NCI-H460 (cell line): Measurements from ENCODE around the gene MAD2L1. TPM values are rescaled to one million over a fixed set of nuclear protein-coding genes. Genes with fewer than 3 reads are reported as not detected.
A peak's percentile ranks its signal among the peaks of the same experiment; 100 is the strongest.

ENCODE experiments used
- DNase-seq: peaks from one replicate; pipeline ENCODE4 v3.0.0-alpha.2; 2016; ENCODE audit warnings: low read depth; ENCODE audit errors: extremely low read depth
- total RNA-seq: library from RNA; depleted of rRNA; stranded (reverse); fragments of >200 nt; shearing (Covaris generic); gene quantifications from 2 replicates; pipeline ENCODE4 v1.2.3, GENCODE V29; 2014

Gene MAD2L1
- total RNA-seq, 1 experiment from 2014 or later = 56.8 TPM

DNA sequence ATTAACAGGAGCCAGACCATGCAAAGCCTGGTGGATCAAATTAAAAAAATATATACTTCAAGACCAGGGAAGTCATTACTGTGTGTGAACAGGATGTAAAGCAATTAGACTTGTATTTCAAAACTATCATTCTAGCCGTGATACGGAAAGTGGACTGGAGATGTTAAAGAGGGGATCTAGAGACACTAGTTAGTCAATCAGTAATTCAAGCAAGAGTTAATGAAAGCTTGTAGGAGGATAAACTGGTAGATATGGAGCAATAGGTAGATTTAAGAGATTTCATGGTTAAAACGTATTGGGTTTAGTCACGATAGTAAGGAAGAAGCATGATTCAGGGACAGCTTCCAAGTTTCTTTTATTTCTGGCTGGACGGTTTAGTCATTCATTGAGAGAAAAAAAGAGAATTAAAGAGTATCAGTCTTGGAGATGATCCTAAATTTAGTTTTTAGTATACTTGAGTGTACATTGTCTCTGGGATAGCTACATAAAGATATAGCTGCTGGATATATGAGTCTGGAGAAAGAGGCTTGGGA lies 3.9 kb downstream of the MAD2L1 start:
- DNase-seq = no peak

GRCh38 chr4:120059036-120059435 lies 7.6 kb downstream of the MAD2L1 start:
- DNase-seq = no peak

- no peak for DNase-seq
Observed at GRCh38 chr4:120057416-120057815, 9.2 kb downstream of the MAD2L1 start.

DNA sequence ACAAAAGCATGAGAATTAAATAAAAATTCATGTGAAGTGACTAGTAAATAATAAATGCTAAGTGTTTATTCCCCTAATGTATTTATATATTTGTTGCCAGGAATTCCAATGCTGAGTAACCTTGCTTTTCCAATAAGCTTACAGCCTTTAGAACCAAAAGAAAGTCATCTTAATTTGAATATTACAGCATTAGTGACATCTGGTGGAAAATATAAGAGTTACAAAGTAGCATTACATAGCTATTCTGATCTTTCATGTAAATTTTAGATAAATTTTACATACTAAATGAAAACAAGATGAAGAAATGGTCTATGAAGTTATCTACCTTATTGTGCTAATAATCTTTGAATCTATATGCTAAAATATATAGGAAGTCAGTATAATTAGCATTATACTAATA lies 10.4 kb downstream of the MAD2L1 start:
- DNase-seq = no peak

GRCh38 chr4:120055795-120056194 lies 10.9 kb downstream of the MAD2L1 start:
- DNase-seq = no peak

DNA sequence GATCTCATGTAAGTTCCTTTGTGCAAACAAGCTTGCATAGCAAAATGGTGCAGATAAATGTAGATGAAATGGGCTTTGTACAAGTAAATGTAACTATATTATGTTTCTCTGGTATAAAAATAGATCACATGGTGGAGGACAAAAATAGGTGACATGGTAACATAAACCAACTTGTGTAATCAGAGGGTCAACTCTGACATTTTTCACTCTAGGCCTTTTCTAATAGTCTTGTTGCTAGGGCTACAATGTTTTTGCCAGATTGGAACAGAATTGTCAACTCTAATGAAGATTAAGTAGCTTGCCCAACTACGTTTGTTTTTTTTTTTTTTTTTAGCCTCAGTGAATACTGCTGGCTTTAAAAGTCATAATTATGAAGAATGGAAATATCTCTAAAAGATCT lies 11.5 kb downstream of the MAD2L1 start:
- DNase-seq = no peak

DNA sequence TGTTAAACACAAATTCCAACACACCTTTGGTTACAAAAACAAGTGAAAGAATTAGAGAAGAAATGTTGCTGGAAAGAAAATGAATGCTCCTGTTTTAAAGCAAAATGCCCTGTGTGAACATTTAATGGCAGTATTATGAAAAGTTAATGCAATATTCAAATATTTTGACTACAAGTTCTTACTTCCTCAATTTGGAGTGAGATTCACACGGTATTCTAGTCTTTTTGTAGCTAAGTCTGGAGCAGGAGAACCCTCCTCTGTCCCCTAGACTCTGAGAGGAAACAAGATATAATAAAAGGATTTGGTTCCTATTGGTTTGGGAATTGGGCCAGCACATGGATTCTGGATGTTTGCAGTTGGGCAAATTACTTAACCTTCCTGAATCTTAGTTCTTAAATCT lies 12.7 kb downstream of the MAD2L1 start:
- DNase-seq = no peak

DNA sequence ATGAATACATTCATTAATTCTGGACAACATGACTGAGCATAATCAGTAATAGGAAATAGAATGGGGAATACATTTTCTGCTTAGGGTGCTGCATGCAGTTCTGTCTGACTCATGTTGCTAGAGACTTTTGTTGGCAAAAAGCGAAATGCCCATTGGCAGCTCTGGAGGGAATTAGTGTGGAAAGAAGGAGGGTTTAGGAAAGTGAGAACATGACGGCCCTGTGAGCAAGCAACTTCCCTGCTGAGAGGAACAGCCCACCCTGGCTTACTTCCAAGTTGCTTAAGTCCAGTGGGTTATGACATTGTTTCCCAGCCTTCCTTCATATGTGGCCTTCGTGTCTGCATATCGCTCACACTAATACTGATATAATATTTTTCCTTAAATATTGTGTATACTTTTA lies 13.8 kb downstream of the MAD2L1 start:
- no peak for DNase-seq

GRCh38 chr4:120051253-120051652 lies 15.4 kb downstream of the MAD2L1 start:
- no peak for DNase-seq

DNA sequence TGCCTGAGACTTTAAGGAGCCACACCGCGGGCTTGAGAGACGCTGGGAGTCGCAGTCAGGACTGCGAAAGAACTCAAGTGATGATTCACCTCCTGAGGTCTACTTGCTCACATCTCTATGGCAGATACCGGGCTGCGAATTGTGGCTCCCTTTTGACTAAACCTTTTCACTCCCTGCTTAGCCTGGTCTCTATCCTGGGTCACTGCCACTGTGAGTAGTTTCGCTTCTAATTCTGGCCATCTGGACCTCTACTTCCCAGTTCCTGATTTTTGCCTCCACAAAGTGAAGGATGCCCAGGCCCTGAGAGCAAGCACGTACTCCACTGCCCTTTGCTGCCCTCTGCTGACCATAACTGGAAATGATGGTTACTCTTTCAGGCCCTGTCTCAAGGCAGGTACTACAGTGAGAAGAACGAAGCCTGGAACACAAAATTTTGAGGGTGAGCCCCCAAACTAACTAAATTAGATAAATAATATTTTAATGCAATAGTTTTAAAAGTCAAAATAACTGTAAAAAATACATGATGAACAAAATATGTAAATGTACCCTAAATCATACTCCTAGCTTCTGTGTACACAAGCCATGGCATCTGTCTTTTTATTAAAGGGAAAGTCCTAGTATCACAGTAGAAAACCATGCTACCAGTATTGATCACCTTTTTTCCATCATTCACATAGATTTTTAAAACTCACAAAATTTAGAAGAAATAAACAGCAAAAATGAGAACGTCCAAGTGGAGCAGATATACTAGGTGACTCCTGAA lies 16.7 kb downstream of the MAD2L1 start:
- peak; percentile 65 for DNase-seq

DNA sequence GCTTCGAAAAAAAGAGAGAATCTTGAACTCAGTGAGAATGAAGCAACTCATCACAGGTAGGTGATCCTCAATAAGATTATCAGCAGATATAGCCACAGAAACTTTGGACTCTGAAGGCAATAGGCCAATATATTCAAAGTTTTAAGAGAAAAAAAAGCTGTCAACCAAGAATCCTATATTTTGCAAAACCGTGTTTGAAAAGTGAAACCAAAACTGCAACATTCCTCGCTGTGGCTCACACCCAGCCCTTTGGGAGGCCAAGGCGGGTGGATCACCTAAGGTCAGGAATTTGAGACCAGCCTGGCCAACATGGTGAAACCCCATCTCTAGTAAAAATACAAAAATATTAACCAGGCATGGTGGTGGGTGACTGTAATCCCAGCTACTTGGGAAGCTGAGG lies 22.8 kb downstream of the MAD2L1 start:
- no peak for DNase-seq

GRCh38 chr4:120037411-120037810 lies 29.2 kb downstream of the MAD2L1 start:
- no peak for DNase-seq

DNA sequence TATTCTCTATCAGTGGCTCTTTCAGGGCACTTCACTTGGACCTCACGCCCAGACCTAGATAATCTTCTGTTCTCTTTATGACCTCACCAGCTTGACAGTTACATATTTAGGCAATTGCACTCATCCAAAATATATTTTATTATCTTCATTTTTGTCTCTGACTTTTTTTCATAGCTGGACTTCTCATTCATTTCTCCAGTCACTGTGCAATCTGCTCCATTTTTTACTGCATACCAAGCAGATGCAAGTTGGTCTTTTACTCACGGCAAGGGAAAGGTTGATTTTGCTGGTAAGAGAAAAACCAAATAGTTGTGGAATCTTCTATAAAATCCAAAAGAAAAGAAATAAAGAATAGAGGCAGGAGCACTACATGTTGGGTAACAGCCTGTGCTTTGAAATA lies 31.7 kb downstream of the MAD2L1 start:
- no peak for DNase-seq

GRCh38 chr4:120026853-120027252 lies 39.8 kb downstream of the MAD2L1 start:
- no peak for DNase-seq

GRCh38 chr4:120025516-120025915 lies 41.1 kb downstream of the MAD2L1 start:
- DNase-seq = no peak

GRCh38 chr4:120018786-120019185 lies 47.9 kb downstream of the MAD2L1 start:
- no peak for DNase-seq

GRCh38 chr4:120017939-120018692 lies 48.5 kb downstream of the MAD2L1 start:
- no peak for DNase-seq

DNA sequence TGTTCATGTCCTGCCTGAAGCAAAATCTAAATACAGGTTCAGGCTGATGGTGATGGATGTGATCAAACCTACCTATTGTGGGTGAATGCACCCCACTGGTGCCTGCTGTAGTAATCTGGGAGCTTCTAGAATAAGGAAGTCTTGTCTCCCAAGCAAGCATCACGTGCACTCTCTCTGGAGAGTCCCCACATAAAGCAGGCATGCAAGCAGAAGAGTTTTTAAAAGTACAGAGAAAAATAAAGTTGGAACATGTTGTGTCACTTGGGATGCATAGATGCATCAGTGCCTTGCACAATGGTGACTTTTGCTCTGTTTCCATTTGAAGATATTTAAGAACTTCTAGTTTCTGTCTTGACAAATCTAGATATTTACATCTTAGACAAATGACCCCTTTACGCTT lies 54.9 kb downstream of the MAD2L1 start:
- DNase-seq = no peak

DNA sequence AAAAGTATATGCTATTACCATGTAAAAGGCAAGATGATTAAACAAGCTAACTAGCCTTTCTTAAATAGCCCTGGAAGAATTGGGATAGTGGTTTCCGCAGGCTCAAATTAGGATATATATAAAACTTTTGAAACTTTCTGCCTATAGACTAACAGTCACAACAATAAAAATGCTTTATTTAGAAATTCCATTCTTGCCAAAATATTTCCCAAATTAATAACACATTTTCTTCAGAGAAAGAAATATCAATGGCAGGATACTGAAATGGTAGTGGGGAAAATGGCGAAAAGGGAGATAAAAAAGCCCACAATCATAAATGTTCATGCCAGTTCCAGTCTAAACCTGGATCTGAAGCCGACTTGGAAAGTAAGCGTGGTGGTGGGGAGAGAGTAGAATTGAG lies 56.0 kb downstream of the MAD2L1 start:
- DNase-seq = no peak

- no peak for DNase-seq
Observed at GRCh38 chr4:120009731-120010130, 56.9 kb downstream of the MAD2L1 start.

GRCh38 chr4:120008957-120009356 lies 57.7 kb downstream of the MAD2L1 start:
- DNase-seq = no peak

- DNase-seq = no peak
Observed at GRCh38 chr4:120007896-120008436, 58.7 kb downstream of the MAD2L1 start.
